ENCODE data around the gene RETREG1. TPM values are rescaled to one million over a fixed set of nuclear protein-coding genes. Genes with fewer than 3 reads are reported as not detected.

Gene RETREG1
- total and polyA plus RNA-seq, 8 donors, result 1.9 to 26.0 (median 2.5) TPM

DNA sequence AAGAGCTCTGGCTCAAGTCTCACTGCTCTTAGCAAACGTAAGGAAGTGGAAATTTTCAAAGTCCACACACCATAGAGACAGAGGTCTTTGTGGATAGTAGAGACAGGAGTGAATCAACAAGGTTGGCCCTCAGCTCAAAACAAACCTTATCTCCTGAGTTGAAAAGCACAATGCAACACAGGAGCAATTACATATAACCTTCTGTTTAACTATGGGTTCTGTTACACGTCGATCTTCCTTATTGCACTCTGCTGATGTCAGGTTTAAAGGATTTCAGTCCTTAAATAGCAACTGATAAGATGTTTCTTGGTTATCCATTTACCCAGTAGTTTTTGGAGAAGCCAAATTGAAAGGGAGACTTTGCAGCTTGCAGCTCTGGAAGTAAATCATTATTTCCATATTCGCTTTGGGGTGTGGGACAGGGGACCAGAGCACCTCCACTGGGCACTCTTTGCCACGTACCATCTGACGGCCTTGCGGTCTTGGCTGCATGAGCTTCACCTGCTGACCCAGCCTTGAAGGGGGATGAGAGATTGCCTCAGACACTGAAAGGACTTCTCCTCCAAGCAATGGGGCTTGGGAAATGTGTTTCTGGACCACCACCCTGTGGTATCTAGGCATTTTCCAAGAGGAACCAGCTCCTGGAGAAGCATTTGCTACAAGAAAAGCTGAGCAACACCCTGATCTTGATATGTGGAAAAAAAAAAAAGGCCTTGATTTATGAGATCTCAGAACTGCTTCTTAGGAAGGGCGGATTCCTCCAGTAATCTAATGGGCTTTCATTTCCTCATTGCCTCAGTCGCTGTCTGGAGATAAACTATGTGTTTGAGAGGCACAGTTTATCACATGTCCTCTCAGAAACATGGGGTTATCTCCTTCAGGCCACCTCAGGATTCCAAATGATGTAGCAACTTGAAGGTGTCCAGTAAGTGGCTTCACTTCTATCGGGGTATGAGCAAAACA, 95.0 kb downstream of the RETREG1 start:
- no peaks in the 10 kb centered on the region for H3K4me1 ChIP-seq
- intact Hi-C loops (cut with DNase I), result no loop called here
- no peak overlapping the region for H3K4me3 ChIP-seq
- H3K27ac ChIP-seq, result no peak overlapping the region
- no peaks in the 10 kb centered on the region for H3K27me3 ChIP-seq
- DNase-seq (no peak), ATAC-seq (peak; percentile 64)
- no peaks in the 10 kb centered on the region for H3K9me3 ChIP-seq
- H3K36me3 ChIP-seq, result no peaks in the 10 kb centered on the region
- TF ChIP-seq, protein P1, sequence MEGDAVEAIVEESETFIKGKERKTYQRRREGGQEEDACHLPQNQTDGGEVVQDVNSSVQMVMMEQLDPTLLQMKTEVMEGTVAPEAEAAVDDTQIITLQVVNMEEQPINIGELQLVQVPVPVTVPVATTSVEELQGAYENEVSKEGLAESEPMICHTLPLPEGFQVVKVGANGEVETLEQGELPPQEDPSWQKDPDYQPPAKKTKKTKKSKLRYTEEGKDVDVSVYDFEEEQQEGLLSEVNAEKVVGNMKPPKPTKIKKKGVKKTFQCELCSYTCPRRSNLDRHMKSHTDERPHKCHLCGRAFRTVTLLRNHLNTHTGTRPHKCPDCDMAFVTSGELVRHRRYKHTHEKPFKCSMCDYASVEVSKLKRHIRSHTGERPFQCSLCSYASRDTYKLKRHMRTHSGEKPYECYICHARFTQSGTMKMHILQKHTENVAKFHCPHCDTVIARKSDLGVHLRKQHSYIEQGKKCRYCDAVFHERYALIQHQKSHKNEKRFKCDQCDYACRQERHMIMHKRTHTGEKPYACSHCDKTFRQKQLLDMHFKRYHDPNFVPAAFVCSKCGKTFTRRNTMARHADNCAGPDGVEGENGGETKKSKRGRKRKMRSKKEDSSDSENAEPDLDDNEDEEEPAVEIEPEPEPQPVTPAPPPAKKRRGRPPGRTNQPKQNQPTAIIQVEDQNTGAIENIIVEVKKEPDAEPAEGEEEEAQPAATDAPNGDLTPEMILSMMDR (IDR thresholded peaks at IDR 0.05), result no peak

DNA sequence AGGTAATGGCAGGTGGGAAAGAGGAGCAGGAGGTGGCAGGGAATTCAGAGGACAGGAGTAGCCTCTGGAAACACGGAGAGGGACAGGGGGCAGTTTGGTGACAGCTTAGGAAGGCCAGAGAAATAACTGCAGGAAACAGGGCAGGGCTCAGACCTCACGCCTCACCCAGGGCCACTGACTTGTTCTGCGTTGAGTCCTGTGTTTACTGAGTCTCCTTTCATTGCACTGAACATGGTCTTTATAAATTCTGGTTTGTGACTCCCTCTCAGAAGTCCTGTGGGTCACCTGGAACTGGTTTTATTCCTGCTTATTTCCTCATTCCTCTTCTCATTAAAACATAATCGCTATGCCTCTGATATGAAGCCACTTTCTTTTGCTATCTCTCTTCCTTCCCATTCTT, 96.0 kb downstream of the RETREG1 start:
- intact Hi-C loops (cut with DNase I), result no loop called here
- no peaks in the 10 kb centered on the region for H3K27me3 ChIP-seq
- no peak overlapping the region for H3K4me3 ChIP-seq
- no peaks in the 10 kb centered on the region for H3K36me3 ChIP-seq
- H3K27ac ChIP-seq, result no peak overlapping the region
- DNase-seq (no peak), ATAC-seq (peak; percentile 62)
- H3K9me3 ChIP-seq, result no peaks in the 10 kb centered on the region
- TF ChIP-seq, protein P1 (IDR thresholded peaks at IDR 0.05), result no peak
- no peaks in the 10 kb centered on the region for H3K4me1 ChIP-seq

DNA sequence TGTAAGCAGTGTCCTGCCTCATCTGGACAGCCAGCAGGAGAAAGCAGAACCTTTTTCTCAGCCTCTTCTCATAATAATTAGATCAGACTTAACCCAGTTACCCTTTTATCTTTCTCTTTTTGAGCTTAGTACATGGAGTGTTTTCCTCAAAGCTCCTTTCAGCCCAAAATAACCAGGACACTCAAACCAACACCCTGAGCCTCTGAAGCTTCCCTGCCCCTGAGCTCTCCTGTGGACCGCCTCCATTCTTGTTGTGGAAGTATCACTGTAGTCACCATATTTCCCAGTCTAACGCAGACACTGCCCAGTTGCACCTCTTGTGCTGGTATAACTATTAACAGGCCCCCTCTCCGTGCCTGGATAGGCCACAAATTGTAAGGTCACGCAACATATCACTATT, 97.4 kb downstream of the RETREG1 start:
- Histone ChIP-seq H3K36me3 (no peaks in the 10 kb centered on the region), H3K27me3 (no peaks in the 10 kb centered on the region), H3K27ac (no peak overlapping the region), H3K4me3 (no peak overlapping the region), H3K4me1 (no peaks in the 10 kb centered on the region), H3K9me3 (no peaks in the 10 kb centered on the region)
- no peak for DNase-seq
- intact Hi-C loops (cut with DNase I), result no loop called here
- TF ChIP-seq, protein P1 (IDR thresholded peaks at IDR 0.05), result no peak
- ATAC-seq, result no peak

DNA sequence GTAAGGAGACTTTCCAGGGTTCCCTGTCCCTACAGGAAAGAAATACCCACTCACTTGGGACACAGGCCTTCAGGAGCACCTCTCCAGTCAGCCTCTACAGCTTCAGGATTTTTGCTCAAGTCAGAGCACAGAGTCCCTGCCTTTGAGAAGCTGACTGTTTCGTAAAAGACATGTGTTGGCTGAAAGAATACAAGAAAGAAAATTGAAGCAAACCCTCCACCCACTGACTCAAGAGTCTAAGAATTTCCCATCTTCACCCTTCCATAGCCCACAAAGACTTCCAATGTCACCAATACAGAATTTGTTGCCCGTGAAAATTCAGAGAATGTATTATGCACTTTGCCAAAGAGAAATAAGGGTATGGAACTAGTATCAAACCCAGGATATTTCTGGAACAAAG, 98.2 kb downstream of the RETREG1 start:
- Histone ChIP-seq H3K4me3 (no peak overlapping the region), H3K4me1 (no peaks in the 10 kb centered on the region), H3K36me3 (no peaks in the 10 kb centered on the region), H3K9me3 (no peaks in the 10 kb centered on the region), H3K27ac (no peak overlapping the region), H3K27me3 (no peaks in the 10 kb centered on the region)
- ATAC-seq (no peak), DNase-seq (no peak)
- intact Hi-C loops (cut with DNase I), result no loop called here
- TF ChIP-seq, protein P1 (IDR thresholded peaks at IDR 0.05), result no peak

DNA sequence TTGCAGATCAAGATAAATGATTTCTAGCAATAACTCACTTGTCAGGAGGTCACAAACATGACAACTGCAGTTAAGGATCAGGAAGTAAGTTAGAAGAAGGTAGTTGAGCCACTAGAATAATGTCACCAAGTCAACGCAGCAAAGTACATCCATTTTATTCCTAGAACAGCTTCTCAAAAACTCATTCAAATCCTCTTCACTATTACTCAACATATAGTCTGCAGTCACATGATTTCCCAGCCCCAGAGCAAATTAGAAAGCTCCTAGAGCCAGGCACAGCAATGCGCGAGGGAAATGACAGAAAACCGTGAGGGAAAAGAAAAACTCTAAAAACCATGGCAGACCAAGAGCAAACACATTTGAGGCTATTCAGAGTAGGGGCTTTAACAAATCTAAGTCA, 101.3 kb downstream of the RETREG1 start:
- no peaks in the 10 kb centered on the region for H3K27me3 ChIP-seq
- H3K4me3 ChIP-seq, result no peak overlapping the region
- no peaks in the 10 kb centered on the region for H3K9me3 ChIP-seq
- no peak for DNase-seq
- H3K4me1 ChIP-seq, result no peaks in the 10 kb centered on the region
- no peaks in the 10 kb centered on the region for H3K36me3 ChIP-seq
- intact Hi-C loops (cut with DNase I), result no loop called here
- no peak overlapping the region for H3K27ac ChIP-seq
- TF ChIP-seq, protein P1 (IDR thresholded peaks at IDR 0.05), result no peak
- peak; percentile 57 for ATAC-seq

All from left lung (tissue), 10 donors.